Measurements from ENCODE around the gene CD276. TPM values are rescaled to one million over a fixed set of nuclear protein-coding genes. Genes with fewer than 3 reads are reported as not detected.

CD276 gene
- total RNA-seq, 1 experiment from 2014 or later, result 70.6 TPM

Other genes with a start within 250 kb of the CD276 start
- gene REC114, start 241.2 kb upstream of the CD276 start, total RNA-seq (2014; rRNA removed; shearing (Covaris generic)), result not detected in 2 replicates
- 108 and 110 TPM in 2 replicates for gene NPTN, start 51.0 kb upstream of the CD276 start, total RNA-seq (2014; rRNA removed; shearing (Covaris generic))
- not detected in 2 replicates for gene INSYN1, start 69.0 kb downstream of the CD276 start, total RNA-seq (2014; rRNA removed; shearing (Covaris generic))
- gene TBC1D21, start 189.2 kb downstream of the CD276 start, total RNA-seq (2014; rRNA removed; shearing (Covaris generic)), result not detected in 2 replicates
- 20.0 and 26.1 TPM in 2 replicates for gene LOXL1, start 242.1 kb downstream of the CD276 start, total RNA-seq (2014; rRNA removed; shearing (Covaris generic))